ENCODE data around the gene RABGGTB.
A peak's percentile ranks its signal among the peaks of the same experiment; 100 is the strongest.

Gene RABGGTB

DNA sequence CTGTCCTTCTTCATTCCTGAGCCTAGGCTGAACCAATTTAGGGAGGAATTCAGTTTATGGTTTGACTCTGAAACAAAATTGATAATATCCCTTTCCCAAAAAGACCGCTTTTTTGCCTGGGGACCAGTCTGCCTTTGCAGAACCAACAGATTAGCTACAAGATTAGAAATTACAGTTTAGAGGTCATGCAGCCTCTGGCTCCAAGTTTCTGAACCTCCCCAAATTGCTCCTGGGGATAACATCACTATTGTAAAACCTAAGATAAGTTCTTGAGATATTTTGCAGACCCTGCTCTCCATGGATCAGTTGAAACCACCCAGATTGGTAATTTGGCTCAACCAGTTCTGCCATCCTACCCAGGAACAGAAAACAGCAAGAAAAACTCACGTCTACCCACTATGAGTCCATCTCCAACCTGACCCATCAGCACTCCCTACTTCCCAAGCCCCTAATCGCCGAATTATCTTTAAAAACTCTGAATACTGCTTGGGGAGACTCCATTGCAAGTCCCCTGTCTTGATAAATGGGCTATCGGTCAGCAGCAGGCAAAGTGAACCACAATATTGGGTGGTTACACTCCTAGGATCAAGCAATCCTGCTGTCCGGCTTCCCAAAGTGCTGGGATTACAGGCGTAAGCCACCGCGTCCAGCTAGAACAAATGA is 605 bp upstream of the RABGGTB start:
- peak overlapping the region; percentile 26 for H3K4me3 ChIP-seq (replicated peaks; ENCODE audit: insufficient read depth, low read length)
- H3K27me3 ChIP-seq (ENCODE audit: insufficient read depth, poor library complexity, severe bottlenecking) = no peaks in the 10 kb centered on the region
- peak overlapping the region; percentile 83 for H3K27ac ChIP-seq (replicated peaks)
- TF ChIP-seq POLR2AphosphoS5 (IDR thresholded peaks at IDR 0.05; ENCODE audit: low read depth) = no peak
- TF ChIP-seq GABPA (IDR thresholded peaks at IDR 0.05; ENCODE audit: low read depth) = no peak
- TF ChIP-seq, protein P1, sequence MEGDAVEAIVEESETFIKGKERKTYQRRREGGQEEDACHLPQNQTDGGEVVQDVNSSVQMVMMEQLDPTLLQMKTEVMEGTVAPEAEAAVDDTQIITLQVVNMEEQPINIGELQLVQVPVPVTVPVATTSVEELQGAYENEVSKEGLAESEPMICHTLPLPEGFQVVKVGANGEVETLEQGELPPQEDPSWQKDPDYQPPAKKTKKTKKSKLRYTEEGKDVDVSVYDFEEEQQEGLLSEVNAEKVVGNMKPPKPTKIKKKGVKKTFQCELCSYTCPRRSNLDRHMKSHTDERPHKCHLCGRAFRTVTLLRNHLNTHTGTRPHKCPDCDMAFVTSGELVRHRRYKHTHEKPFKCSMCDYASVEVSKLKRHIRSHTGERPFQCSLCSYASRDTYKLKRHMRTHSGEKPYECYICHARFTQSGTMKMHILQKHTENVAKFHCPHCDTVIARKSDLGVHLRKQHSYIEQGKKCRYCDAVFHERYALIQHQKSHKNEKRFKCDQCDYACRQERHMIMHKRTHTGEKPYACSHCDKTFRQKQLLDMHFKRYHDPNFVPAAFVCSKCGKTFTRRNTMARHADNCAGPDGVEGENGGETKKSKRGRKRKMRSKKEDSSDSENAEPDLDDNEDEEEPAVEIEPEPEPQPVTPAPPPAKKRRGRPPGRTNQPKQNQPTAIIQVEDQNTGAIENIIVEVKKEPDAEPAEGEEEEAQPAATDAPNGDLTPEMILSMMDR (IDR thresholded peaks at IDR 0.05; ENCODE audit: insufficient read depth, low read length) = no peak
- no peak for TF ChIP-seq SPI1 (IDR thresholded peaks at IDR 0.05; ENCODE audit: borderline replicate concordance, low read depth)
- TF ChIP-seq, protein P2, sequence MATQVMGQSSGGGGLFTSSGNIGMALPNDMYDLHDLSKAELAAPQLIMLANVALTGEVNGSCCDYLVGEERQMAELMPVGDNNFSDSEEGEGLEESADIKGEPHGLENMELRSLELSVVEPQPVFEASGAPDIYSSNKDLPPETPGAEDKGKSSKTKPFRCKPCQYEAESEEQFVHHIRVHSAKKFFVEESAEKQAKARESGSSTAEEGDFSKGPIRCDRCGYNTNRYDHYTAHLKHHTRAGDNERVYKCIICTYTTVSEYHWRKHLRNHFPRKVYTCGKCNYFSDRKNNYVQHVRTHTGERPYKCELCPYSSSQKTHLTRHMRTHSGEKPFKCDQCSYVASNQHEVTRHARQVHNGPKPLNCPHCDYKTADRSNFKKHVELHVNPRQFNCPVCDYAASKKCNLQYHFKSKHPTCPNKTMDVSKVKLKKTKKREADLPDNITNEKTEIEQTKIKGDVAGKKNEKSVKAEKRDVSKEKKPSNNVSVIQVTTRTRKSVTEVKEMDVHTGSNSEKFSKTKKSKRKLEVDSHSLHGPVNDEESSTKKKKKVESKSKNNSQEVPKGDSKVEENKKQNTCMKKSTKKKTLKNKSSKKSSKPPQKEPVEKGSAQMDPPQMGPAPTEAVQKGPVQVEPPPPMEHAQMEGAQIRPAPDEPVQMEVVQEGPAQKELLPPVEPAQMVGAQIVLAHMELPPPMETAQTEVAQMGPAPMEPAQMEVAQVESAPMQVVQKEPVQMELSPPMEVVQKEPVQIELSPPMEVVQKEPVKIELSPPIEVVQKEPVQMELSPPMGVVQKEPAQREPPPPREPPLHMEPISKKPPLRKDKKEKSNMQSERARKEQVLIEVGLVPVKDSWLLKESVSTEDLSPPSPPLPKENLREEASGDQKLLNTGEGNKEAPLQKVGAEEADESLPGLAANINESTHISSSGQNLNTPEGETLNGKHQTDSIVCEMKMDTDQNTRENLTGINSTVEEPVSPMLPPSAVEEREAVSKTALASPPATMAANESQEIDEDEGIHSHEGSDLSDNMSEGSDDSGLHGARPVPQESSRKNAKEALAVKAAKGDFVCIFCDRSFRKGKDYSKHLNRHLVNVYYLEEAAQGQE (IDR thresholded peaks at IDR 0.05; ENCODE audit: insufficient replicate concordance, low read depth) = no peak
- no peak for DNase-seq (ENCODE audit: low read depth in 1 of 2, low spot score in 1 of 2)

DNA sequence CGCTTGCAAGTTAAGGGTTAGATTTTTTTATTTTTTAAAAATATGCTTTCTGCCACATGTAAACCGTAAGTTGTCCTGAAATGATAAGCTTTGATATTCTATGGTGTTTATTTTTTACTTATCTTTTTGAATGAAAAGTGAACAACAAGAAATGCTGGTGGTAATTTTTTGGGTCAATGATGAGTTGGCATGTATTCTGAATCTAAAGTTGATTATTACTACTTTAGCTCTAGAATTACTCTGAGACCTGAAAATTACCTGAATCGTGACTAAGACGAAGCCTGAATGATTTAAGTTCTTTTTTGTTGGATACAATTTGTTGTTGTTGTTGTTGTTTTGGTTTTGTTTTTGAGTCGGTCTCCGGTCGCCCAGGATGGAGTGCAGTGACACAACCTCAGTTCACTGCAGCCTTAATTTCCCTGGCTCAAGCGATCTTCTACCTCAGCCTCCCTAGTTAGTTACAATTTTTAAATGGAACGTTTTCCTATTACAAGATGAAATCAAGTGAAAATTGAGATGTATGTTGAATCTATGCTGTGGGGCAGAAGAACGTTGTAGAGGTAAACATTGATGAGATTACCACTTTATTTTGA is 941 bp downstream of the RABGGTB start:
- DNase-seq (ENCODE audit: low read depth in 1 of 2, low spot score in 1 of 2) = no peak
- TF ChIP-seq, protein P2 (IDR thresholded peaks at IDR 0.05; ENCODE audit: insufficient replicate concordance, low read depth) = no peak
- no peak for TF ChIP-seq POLR2AphosphoS5 (IDR thresholded peaks at IDR 0.05; ENCODE audit: low read depth)
- TF ChIP-seq, protein P1 (IDR thresholded peaks at IDR 0.05; ENCODE audit: insufficient read depth, low read length) = no peak
- TF ChIP-seq GABPA (IDR thresholded peaks at IDR 0.05; ENCODE audit: low read depth) = no peak
- TF ChIP-seq SPI1 (IDR thresholded peaks at IDR 0.05; ENCODE audit: borderline replicate concordance, low read depth) = no peak
- H3K27ac ChIP-seq (replicated peaks) = peak overlapping the region; percentile 83
- no peaks in the 10 kb centered on the region for H3K27me3 ChIP-seq (ENCODE audit: insufficient read depth, poor library complexity, severe bottlenecking)
- H3K4me3 ChIP-seq (replicated peaks; ENCODE audit: insufficient read depth, low read length) = peak overlapping the region; percentile 56

DNA sequence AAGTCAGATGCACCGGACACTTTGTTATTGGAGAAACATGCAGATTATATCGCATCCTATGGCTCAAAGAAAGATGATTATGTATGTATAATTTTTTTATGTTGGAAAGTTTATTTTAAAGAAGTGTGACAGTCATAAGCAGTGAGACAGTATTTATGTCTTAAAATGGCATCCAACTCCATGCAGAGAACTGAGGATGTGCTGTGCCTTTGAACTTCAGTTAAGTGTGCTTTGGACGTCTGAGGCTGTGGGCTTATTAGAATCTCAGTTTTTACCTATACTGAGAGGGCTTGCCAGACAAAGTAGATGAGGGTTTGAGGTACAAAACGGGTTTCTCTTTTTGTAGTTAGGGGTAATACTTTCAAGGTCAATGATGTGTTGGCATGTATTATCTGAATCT is 1.5 kb downstream of the RABGGTB start:
- H3K27me3 ChIP-seq (ENCODE audit: insufficient read depth, poor library complexity, severe bottlenecking) = no peaks in the 10 kb centered on the region
- TF ChIP-seq SPI1 (IDR thresholded peaks at IDR 0.05; ENCODE audit: borderline replicate concordance, low read depth) (no peak), POLR2AphosphoS5 (IDR thresholded peaks at IDR 0.05; ENCODE audit: low read depth) (no peak), GABPA (IDR thresholded peaks at IDR 0.05; ENCODE audit: low read depth) (no peak)
- TF ChIP-seq, protein P1 (IDR thresholded peaks at IDR 0.05; ENCODE audit: insufficient read depth, low read length) = no peak
- TF ChIP-seq, protein P2 (IDR thresholded peaks at IDR 0.05; ENCODE audit: insufficient replicate concordance, low read depth) = no peak
- peak overlapping the region; percentile 56 for H3K4me3 ChIP-seq (replicated peaks; ENCODE audit: insufficient read depth, low read length)
- DNase-seq (ENCODE audit: low read depth in 1 of 2, low spot score in 1 of 2) = no peak
- H3K27ac ChIP-seq (replicated peaks) = peak overlapping the region; percentile 83
